Hepatocyte (in vitro differentiated cells): Measurements from ENCODE around the gene IFNL1.

Experiments
- EZH2 ChIP-seq: fragments of 200-600 bp; sonication (generic); IDR thresholded peaks from 2 replicates; pipeline ENCODE4 v1.6.1; 2016; ENCODE audit warnings: antibody characterized with exemption, mild to moderate bottlenecking, borderline replicate concordance
- EZH2phosphoT487 ChIP-seq: fragments of 200-600 bp; sonication (generic); IDR thresholded peaks from one replicate; pipeline ENCODE4 v1.6.1; 2018; ENCODE audit warnings: antibody characterized with exemption, mild to moderate bottlenecking, low read depth, moderate library complexity; ENCODE audit not compliant: unreplicated experiment, severe bottlenecking
- TF ChIP-seq, protein P1 (sequence below): fragments of 200-600 bp; sonication (generic); IDR thresholded peaks from 2 replicates; pipeline ENCODE4 v1.5.1; 2016; ENCODE audit warnings: antibody characterized with exemption, mild to moderate bottlenecking; ENCODE audit not compliant: poor library complexity

DNA sequence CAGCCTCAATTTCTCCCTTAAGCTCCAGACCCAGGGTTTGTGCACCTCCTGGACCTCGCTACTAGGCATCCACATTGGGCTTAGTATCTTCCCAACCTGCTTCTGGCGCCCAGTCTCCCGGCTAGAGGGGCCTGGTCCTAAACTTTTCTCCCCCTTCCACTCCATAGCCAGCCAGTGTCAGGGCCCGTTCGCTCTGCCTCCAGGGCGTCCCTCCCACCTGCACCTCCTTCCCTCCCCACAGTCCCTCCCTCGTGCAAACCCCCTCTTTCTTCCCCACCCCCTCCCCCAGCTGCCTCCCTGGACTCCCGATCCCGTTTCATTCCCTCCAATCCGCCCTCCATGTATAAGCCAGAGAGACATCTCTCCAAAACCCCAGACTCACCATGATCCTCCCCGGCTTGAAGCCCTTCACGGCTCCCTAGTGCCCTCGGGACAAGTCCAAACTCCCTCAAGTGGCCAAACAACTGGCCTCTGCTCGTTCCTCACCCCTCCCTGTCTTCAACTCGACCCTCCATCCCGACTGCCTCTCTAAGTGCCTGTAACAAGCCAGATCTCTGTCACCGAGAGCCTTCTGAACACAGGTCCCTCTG is 45.0 kb downstream of the IFNL1 start:
- TF ChIP-seq, protein P1, sequence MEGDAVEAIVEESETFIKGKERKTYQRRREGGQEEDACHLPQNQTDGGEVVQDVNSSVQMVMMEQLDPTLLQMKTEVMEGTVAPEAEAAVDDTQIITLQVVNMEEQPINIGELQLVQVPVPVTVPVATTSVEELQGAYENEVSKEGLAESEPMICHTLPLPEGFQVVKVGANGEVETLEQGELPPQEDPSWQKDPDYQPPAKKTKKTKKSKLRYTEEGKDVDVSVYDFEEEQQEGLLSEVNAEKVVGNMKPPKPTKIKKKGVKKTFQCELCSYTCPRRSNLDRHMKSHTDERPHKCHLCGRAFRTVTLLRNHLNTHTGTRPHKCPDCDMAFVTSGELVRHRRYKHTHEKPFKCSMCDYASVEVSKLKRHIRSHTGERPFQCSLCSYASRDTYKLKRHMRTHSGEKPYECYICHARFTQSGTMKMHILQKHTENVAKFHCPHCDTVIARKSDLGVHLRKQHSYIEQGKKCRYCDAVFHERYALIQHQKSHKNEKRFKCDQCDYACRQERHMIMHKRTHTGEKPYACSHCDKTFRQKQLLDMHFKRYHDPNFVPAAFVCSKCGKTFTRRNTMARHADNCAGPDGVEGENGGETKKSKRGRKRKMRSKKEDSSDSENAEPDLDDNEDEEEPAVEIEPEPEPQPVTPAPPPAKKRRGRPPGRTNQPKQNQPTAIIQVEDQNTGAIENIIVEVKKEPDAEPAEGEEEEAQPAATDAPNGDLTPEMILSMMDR, result no peak
- TF ChIP-seq EZH2, result no peak
- TF ChIP-seq EZH2phosphoT487, result no peak
